GM12878 (cell line): Measurements from ENCODE around the gene DNAJC18. TPM values are rescaled to one million over a fixed set of nuclear protein-coding genes. Genes with fewer than 3 reads are reported as not detected.

Experiments used
- ETV6 ChIP-seq, 2 experiments: fragments of 450-650 bp in 1 of 2; IDR thresholded peaks in 1 of 2; conservative IDR thresholded peaks in 1 of 2; 2 replicates each; pipeline ENCODE4 v1.6.1; 2014; ENCODE audit warnings: antibody characterized with exemption in 1 of 2, borderline replicate concordance in 1 of 2, low read depth in 1 of 2, mild to moderate bottlenecking in 1 of 2, moderate library complexity in 1 of 2
- polyA plus RNA-seq, 11 experiments: library from polyadenylated mRNA; depleted of rRNA in 4 of 11; unstranded in 6 of 11; stranded (reverse) in 5 of 11; fragments of >200 nt; fragmentation: Nextera tagmentation in 4 of 11; fragmentation: Illumina TruSeq in 1 of 11; extraction: Ambion mirVana in 4 of 11; extraction: Trizol in 1 of 11; gene quantifications; 1 replicate in 1 of 11; 2 replicates in 10 of 11; pipeline versions ENCODE4 v1.2.1 to v1.2.3, GENCODE V29; 2011 to 2016; ENCODE audit warnings: inconsistent platforms in 2 of 11, missing spikeins in 2 of 11, low read depth in 1 of 11
- total RNA-seq, 4 experiments: library from RNA; depleted of rRNA in 3 of 4; stranded (reverse); fragments of >200 nt in 3 of 4; fragmentation: Illumina TruSeq in 1 of 4; extraction: Trizol in 1 of 4; gene quantifications; 2 replicates each; pipeline versions ENCODE4 v1.2.1 to v1.2.3, GENCODE V29; 2013 to 2021
- TF ChIP-seq, protein P1 (sequence below): fragments of 450-650 bp; IDR thresholded peaks from 2 replicates; pipeline ENCODE4 v1.6.1; 2017; ENCODE audit warnings: mild to moderate bottlenecking
- TF ChIP-seq, protein P2 (sequence below): IDR thresholded peaks from 2 replicates; pipeline ENCODE4 v1.6.1; 2012; ENCODE audit warnings: low read length, inconsistent platforms
- TF ChIP-seq, protein P3 (sequence below): fragments of 450-650 bp; IDR thresholded peaks from 2 replicates; pipeline ENCODE4 v1.6.1; 2017; ENCODE audit warnings: borderline replicate concordance

The DNAJC18 gene
- total and polyA plus RNA-seq, 10 of the 15 experiments (the other 5 are each of a cell fraction or from before 2014, with no cell fraction given) = 6.4 to 26.7 (median 17.7) TPM

DNA sequence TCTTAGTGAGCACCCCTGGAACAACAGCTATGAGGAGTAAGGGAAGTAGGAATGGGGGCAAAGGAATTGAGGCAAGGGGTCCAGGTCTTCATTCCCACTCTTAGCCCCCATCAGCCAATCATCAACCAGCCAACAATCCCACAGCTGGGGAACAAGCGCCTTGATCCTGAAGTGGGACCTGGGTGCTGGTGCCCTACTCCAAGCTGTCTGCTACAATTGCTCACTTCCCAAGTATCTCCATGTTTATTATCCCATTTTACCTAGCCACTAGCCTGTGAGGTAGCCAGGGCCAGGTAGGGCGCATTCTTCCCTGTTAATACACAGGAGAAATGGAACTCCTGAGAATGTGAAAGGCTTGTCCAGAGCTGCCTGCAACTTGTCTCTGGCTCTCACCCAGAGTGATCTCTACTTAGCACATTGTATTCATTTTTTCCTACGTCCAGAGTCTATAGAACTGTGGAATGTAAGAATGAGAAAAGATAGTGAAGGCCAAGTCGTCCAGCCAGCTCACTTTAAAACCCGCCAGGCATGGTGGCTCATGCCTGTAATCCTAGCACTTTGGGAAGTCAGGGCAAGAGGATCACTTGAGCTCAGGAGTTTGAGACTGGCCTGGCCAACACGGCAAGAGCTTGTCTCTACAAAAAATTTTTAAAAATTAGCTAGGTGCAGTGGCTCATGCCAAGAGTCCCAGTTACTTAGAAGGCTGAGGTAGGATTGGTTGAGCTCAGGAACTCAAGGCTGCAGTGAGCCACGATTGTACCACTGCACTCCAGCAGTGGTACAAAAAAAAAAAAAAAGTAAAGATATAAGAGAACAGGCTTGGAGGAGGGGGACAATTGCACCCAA is 6.2 kb upstream of the DNAJC18 start (continued):
- TF ChIP-seq, protein P1, sequence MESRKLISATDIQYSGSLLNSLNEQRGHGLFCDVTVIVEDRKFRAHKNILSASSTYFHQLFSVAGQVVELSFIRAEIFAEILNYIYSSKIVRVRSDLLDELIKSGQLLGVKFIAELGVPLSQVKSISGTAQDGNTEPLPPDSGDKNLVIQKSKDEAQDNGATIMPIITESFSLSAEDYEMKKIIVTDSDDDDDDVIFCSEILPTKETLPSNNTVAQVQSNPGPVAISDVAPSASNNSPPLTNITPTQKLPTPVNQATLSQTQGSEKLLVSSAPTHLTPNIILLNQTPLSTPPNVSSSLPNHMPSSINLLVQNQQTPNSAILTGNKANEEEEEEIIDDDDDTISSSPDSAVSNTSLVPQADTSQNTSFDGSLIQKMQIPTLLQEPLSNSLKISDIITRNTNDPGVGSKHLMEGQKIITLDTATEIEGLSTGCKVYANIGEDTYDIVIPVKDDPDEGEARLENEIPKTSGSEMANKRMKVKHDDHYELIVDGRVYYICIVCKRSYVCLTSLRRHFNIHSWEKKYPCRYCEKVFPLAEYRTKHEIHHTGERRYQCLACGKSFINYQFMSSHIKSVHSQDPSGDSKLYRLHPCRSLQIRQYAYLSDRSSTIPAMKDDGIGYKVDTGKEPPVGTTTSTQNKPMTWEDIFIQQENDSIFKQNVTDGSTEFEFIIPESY = no peak
- TF ChIP-seq ETV6 (conservative IDR thresholded peaks at IDR 0.05 in 1 of 2, IDR thresholded peaks at IDR 0.05 in 1 of 2; ENCODE audit: borderline replicate concordance in 1 of 2, low read depth in 1 of 2) = no peak
- TF ChIP-seq, protein P2, sequence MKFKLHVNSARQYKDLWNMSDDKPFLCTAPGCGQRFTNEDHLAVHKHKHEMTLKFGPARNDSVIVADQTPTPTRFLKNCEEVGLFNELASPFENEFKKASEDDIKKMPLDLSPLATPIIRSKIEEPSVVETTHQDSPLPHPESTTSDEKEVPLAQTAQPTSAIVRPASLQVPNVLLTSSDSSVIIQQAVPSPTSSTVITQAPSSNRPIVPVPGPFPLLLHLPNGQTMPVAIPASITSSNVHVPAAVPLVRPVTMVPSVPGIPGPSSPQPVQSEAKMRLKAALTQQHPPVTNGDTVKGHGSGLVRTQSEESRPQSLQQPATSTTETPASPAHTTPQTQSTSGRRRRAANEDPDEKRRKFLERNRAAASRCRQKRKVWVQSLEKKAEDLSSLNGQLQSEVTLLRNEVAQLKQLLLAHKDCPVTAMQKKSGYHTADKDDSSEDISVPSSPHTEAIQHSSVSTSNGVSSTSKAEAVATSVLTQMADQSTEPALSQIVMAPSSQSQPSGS = no peak
- TF ChIP-seq, protein P3, sequence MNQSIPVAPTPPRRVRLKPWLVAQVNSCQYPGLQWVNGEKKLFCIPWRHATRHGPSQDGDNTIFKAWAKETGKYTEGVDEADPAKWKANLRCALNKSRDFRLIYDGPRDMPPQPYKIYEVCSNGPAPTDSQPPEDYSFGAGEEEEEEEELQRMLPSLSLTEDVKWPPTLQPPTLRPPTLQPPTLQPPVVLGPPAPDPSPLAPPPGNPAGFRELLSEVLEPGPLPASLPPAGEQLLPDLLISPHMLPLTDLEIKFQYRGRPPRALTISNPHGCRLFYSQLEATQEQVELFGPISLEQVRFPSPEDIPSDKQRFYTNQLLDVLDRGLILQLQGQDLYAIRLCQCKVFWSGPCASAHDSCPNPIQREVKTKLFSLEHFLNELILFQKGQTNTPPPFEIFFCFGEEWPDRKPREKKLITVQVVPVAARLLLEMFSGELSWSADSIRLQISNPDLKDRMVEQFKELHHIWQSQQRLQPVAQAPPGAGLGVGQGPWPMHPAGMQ = no peak
